Hepatocyte (in vitro differentiated cells): Measurements from ENCODE around the gene DENND1A.

Experiments used
- CTCF ChIP-seq: fragments of 200-600 bp; sonication (generic); IDR thresholded peaks from 2 replicates; pipeline ENCODE4 v1.5.1; 2016; ENCODE audit warnings: antibody characterized with exemption, mild to moderate bottlenecking; ENCODE audit not compliant: poor library complexity
- EZH2 ChIP-seq: fragments of 200-600 bp; sonication (generic); IDR thresholded peaks from 2 replicates; pipeline ENCODE4 v1.6.1; 2016; ENCODE audit warnings: antibody characterized with exemption, mild to moderate bottlenecking, borderline replicate concordance
- EZH2phosphoT487 ChIP-seq: fragments of 200-600 bp; sonication (generic); IDR thresholded peaks from one replicate; pipeline ENCODE4 v1.6.1; 2018; ENCODE audit warnings: antibody characterized with exemption, mild to moderate bottlenecking, low read depth, moderate library complexity; ENCODE audit not compliant: unreplicated experiment, severe bottlenecking

- no peak for TF ChIP-seq CTCF
- TF ChIP-seq EZH2: no peak
- no peak for TF ChIP-seq EZH2phosphoT487
These were observed 36.8 kb downstream of the DENND1A start for GRCh38 chr9:123893115-123893514.
